Activated T-helper 1 cell treated with Interleukin-2 at 50 U/mL for 16 hours (primary cell): ENCODE results near the gene ERN1.
"Not testable (repeated sequence)": the region's sequence is repeated elsewhere in the genome, so short reads cannot be mapped to it uniquely, and the experiment has no call there.

Experiments
- DNase-seq: peaks from one replicate; pipeline ENCODE4 v3.0.0-alpha.2; 2020; ENCODE audit warnings: low read depth

Gene ERN1

DNA sequence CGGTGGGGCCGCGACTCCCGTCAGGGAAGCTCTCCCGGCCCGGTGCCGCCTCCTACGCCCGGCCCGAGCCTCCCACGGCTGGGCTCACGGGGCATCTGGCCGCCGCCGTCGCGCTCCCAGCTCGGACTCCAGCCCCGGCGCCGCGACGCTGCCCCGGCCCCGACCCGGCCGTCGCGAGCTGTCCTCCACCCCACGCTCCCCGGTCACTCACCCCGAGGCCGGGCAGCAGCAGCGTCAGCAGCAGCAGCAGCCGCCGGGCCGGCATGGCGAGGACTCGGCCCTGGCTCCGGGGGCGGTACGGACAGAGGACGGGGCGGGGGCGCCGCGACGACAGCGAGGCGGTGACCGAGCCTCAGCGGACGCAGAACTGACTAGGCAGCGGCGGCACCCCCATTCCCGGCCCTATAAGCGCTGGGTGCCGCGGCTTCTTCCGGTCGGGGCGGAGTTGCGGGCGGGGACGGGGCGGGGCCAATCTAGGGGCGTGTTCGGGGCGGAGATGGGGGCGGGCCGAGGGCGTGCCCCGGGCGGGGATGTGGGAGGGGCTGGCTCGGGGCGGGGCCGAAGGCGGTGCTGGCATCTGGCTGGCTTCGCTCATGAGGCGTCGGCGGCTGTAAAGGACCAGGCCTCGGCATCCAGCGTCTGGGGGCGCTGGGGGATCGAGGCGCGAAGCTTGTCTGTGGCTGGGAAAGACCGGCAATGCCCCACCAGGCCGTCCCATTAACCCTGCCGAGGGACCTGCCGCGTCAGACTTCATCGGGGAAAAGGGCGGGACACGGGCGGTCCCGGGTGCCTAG is at the start of gene ERN1:
Gene ERN1 (minus strand): TSS at position 380 of the 794 bp plus-strand sequence. CDS start 115 bp downstream, at position 265.
- DNase-seq = peak; percentile 89

DNA sequence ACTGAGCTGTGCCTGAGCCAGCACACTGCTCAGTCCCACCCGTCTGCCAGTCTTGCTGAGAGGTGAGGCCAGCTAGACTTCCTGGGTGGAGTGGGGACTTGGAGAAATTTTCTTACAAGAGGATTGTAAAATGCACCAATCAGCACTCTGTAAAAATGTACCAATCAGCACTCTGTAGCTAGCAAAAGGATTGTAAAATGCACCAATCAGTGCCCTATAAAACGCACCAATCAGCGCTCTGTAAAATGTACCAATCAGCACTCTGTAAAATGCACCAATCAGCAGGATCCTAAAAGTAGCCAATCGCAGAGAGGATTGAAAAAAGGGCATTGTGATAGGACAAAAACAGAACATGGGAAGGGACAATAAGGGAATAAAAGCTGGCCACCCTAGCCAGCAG is 49.1 kb upstream of the ERN1 start:
- DNase-seq = not testable (repeated sequence)

DNA sequence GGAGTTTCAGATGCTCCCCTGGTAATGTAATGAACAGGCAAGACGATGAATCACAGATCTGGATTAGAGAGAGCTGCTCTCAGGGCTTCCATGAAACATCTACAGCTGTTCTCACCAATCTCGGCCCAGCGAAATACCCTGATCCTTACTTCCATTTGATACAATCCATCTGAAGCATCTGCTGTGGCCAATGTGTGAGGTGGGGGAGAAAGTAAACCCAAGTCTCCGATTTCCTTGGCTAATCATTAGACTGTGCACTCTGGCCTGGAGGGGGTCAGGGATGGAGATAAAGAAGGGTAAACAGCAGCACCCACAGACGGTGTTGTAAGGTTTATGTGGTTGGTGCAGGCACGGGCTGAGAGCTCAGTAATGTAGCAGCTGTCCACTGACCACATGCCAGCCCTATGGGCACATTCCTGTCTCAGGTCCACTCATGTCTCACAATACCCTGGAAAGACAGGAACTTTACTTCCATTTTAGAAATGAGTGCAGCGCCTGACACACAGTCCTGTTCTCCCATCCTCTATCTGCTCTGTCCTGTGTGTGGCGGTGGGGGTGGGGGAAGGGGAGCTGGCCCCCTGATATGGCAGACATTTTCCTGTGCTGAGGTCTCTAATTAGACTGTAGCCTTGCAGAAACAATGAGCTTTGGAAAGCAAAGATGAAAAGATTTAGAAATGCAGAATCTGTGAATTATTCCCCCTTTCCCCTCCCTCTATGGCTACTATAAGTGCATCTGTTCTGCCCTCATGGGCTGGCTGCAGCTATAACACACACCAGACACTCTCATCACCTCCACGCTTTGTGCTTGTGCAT is 48.3 kb upstream of the ERN1 start:
- no peak for DNase-seq

DNA sequence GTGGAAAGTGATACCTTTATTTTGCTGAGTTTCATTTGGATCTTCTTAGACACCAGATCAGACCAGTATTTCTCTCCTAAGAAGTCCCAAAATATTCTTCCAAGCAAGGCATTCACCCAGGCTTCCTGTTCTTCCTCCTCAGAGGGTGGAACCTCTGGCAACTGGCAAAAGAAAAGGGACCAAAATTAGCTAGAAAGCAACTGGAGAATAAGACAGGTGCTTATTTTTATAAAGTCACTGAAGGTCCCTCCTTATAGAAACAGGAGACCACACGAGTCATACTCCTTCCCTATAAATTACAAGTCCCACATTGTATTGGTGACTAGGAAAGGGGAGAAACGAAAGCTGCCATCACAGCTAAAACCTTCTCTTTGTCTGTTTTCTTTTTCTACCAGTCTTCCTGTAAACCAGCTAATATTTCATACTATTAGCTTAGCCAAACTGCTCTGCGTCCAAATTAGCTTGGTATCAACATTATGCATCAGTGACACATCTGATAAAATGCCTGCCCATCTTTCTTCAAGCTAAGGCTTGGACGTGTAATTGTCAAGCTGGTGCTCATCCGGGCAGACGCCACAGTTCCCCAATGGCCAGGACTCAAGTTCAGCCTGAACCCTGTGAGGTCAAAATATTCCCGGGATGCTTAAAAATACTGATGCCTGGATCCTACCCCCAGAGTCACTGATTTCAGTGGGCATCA is 47.5 kb upstream of the ERN1 start:
- no peak for DNase-seq

DNA sequence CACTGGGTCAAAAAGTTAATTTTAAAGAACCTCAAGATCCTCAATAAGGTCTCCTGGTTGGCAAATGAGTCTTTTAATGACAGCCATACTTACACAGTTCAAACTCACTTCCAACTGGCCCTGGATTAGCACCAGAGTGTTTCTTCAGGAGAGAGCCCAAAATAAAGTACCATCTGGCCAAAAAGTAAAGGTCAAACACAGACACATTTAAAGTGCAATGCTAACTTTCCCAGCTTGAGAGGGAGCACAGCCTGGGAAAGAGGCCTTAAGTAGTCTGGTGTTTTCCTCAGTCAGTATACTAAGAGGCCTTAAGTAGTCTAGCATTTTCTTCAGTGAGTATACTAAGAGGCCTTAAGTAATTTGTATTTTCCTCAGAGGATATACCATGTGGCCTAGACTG is 46.6 kb upstream of the ERN1 start:
- no peak for DNase-seq

DNA sequence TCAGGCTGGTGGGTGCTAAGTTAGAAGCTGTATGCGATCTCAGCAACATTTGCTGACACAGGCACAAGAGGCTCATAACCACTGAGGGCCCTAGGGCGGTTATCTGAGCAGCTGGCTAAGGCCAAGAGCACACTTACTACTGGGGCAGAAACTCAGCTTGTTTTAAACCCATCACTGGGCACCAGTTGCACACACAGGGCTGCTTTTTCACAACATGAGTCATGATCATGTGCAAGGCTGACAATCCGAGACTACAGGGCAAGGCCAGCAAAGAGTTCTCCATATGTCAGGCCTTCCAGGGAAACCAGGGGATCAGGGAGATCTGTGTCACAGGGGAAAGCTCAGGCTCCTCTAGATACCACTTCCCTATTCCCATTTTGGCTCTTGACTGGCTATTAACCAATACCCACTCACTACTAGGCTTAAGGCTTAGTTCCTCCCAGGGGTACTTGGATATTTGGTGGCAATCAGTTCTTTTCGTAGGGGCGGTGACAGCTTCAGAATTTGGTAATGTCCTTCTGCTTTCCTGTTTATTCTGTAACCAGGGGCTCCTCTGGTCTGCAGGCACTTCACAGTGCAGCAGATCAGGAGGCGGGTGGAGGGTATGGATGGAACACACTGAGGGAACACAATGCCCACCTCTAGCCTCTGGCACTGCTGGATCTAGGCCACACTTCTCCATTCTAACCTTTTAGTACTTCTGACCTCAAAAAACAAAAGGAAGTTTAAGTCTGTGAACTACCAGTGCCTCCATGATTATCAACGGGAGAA is 44.9 kb upstream of the ERN1 start:
- no peak for DNase-seq

DNA sequence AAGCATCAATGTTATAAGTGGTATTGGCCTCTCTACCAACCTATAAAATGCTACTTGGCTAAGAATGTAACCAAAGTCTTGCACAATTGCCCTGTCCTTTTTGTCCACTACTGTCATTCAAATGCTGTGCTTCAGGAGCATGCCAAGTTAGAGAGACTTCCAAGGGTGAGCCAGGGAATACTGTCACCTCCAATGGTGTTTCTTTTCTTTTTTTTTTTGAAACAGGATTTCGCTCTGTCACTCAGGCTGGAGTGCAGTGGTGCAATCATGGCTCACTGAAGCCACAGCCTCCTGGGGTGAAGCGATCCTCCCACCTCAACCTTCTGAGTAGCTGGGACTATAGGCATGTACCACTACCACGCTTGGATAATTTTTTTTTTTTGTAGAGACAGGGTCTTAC is 43.7 kb upstream of the ERN1 start:
- no peak for DNase-seq

DNA sequence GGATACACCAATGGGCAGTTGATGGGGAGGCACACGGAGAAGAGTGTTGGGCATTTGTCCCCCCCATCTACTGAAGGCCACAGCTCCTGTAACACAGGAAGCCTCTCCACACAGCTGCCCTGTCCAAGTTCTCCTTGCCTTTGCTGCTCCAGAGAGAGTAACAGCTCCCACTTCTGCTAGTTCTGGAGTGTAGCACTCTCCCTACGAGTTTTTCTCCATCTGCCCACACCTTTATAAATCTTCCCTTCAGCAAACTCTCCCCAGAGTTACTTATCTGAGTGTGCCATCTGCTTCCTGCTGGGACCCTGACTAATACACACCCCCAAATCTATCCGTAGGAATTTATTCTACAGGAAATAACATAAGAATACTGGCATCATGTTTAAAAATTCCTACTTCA is 42.6 kb upstream of the ERN1 start:
- no peak for DNase-seq

DNA sequence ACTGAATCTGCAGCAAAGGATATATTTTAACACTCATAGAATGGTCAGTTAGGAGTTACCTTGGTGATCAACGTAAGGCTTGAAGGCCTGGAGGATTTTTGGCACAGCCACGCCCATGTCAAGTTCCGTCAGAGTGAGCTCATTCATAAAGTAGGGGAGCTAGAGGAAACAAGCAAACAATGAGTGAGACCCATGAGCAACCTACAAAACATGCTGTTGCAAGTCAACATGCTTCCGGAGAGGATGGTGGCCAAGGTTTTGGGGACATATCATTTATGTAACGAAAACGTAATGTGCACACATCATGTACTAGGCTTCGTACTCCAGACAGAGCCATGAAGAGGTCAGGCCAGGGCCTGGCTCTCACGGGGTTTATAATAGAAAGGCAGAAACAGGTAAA is 41.1 kb upstream of the ERN1 start:
- no peak for DNase-seq

DNA sequence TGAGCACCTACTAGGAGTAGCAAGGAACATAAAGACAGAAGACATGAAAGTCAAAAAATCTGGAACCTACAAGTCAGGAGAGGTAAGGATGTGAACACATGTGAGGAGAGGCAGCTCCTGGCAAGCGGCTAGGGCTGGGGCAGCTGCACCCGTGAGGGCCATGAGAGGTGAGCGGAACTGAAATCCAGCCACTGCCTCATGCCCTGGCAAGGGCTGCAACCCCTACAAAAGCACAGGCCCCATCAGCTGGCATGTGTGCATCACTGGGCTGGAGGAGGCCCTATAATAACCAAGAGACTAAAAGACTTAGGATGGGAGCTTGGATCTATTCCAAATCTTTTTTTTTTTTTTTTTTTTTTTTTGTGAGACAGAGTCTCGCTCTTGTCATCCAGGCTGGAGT is 40.3 kb upstream of the ERN1 start:
- no peak for DNase-seq

DNA sequence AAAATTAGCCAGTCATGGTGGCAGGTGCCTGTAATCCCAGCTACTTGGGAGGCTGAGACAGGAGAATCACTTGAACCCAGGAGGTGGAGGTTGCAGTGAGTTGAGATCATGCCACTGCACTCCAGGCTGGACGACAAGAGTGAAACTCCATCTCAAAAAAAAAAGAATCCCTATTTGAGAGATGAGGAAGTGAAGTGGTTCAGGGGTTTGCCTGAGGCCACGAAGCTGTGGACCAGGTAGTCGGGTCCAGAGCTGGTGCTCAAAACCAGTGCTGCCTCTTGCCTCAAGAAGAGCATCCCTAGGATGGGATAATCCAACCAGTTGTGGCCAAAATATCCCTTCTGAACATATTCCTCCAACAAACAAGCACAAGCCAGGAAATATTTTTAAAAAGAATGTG is 37.7 kb upstream of the ERN1 start:
- not testable (repeated sequence) for DNase-seq

DNA sequence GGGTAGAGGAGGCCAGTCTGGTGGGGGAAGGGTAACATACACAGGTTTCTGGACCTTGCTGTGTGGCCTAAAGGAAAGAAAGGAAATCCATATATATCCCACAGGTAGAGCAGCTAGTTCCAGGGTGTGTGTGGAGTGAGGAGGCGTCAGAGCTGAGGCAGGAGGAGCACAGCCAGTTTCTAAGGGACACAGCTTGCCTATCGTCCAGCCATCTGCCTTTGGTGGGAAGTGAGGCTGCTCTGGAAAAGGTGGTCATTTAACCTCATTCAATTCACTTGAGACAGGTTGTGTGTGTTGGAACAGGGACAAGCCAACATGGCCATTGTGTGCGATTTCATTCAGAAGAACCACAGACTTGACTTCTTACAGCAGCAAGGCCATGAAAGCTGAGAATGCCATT is 36.9 kb upstream of the ERN1 start:
- DNase-seq = no peak

DNA sequence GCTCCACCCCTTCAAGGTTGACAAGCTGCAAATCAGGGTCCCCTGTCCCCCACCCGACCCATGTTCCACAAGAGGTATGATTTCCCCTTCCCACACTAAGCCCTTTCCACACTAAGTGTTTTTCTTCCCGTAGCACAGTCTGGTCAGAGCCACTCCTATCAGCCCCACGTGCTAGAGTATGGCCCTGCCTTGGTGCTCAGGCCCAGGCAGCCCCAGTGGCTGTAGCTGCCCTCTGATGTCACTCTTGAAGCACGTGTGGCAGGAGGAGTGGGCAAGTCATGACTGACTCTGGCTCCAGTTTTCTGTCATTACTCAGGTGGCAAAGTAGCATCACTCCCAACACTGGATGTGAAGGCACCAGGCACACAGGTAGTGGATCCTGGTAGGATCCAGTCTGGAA is 35.4 kb upstream of the ERN1 start:
- DNase-seq = no peak

DNA sequence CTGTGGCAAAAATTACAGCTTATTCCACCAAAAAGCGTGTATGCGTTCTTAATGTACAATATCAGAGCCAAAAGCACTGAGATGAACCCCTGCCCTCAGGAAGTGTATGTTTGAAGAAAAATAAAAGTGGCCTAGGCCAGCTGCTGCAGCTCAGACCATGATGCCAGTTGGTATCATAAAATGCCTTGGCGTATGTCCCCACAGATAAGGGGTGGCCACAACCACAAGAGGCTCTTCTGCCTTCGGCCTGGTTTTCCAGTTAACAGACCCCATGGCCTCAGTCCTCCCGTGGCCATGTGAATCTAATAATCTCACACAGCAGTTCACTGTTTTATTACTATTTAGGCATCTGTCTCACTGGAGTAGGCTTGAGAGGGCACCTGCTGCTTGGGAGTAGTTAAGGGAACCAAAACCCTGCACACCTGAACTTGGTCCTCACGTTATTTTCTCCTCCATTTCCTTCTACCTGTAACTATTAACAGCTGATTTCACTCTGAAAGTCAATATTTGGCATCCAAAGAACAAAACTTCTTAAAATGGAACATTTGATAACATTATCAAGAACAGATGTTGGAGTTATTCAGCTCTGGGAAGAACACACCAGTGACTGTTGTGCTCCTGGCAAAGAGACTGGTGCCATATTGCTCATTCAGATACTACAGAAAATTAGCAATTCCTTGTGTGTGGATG is 34.8 kb upstream of the ERN1 start:
- no peak for DNase-seq

DNA sequence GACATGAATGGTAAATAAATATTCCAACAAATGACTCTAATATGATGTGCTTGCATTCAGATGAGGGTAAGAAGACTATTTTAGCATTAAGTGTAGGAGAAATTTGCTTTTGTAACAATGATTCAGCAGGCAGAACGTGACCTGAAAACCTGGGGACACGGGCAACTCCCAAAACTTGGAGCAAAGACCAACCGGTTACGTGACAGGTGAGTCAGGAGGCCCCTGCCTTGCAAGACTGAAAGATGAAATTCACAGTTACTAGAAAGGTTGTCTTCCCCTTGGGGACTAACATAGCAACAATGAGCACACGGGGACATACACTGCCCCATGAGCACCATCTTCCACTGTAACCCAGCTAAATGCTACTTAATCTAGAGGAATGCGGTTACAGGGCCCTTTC is 33.5 kb upstream of the ERN1 start:
- DNase-seq = no peak

DNA sequence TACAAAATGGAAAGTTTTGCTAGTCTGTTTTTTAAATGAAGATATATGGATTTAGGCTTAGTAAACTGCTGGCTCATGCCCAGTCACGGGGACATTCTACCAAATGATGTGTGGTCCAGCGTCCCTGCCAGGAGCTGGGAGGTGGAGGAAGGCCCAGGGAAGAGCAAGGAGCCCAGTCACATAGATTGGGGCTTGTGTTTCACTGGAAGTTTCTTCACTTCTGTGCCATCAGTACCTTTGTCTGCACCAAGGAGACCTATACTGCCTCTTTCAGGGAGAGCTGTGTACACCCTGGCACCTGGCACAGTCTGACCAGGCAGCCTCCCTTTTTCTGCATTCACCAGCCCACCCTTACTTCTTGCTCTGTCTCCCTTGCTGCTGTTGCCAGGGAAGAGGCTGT is 32.6 kb upstream of the ERN1 start:
- DNase-seq = no peak

DNA sequence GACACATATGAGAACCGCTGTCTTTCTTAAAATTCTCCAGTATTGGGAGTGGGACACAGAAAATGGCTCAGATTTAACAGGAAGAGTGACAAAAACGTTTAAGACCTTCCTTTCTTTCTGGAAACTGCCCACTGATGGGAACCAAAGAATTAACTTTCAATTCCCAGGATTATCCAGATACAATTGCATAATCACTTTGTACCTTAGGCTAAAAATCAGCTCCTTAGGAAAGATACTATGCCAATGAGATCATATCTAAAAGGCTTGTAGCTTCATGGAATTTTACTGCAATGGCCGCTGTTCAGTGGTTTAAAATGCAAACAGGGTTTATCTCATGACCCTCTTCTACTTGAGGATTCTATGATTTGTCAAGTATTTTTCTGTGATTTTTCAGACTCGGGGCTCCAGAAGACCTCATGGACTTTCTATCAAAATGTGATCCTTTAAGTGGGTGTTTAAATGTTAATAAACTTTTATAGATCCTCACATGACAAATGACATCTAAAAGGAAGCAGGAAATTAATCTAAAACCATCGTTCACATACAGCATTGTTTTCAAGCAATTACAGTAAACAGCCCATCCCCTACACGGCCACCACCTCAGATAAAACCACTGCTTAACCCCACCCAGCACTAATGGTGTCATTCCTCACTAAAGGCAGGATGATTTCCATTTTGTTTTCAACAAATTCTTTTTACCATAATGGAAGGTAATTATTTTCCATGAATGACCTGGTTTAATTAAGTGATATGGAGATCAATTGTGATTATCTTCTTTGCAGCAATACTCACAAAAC is 31.6 kb upstream of the ERN1 start:
- no peak for DNase-seq

DNA sequence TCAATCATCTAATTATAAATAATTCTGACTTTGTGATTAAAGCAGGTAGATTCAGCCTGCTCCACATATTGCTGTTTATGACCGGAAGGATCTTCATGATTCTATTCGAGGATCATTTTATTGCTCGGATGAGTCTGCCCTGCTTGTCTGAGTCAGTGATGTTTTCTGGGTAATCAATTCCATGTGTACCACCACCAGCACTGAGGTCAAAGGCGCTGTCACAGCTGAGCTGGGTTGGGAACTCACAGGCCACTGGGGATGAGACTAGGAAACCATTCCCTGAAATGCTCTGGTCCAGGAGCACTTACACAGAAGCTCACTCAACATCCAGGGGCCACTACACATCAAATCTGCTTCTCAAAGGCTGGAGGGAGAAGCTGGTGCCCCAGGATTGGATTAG is 30.4 kb upstream of the ERN1 start:
- no peak for DNase-seq

DNA sequence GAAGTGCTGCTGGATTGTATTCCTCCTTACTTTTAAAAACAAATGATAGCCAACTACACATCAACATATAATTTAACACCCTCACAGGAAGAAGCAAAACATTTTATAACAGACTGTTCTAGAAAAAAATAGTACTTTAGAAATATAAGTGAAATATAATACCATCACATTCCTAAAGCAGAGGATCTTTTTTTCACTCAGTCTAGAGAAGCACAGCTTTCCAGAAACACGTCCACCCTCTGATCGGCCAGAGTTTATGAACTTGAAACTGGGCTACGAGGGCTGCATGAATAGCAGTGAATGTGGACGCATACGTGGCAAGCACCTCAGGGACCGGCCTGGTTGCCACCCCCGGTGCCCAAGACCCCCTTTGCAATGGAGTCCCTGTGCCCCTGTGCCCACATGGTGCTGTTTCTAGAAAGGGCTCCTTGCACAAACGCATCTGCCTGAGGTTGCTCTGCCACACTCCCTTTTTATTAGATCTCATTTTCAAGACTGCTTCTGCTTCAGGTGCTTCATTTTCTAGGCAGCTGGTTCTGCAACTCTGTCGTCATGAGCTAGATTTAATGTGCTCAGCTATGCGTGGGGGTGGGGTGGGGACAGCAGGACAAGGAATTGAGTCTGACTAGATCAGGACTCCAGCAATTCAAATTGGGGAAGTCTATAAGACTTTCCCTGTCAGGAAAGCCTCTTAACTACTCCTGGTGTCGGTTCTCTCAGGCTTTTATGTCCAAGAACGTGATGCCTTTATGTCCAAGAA is 29.1 kb upstream of the ERN1 start:
- DNase-seq = no peak

DNA sequence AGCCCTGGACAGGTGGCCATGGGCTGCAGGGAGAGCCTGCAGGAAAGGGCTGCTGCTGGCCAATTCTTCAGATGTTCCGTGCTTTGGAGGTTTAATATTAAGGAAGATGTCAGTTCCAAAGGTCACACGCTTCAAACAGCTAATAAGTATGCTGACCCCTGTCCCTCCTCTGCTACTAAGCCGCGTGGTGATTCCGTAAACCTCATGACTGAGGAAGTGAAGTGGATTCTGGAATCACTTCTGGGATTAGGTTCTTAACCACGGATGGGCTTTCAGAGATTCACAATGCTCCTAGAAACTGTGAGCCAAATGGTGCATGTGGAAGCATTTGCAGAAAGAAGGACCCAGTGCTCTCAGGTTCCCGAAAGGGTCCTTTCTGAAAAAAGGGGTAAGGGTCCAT is 28.5 kb upstream of the ERN1 start:
- DNase-seq = no peak
